ENCODE measurements around the gene PATE4. TPM values are rescaled to one million over a fixed set of nuclear protein-coding genes. Genes with fewer than 3 reads are reported as not detected.

PATE4 gene, protein sequence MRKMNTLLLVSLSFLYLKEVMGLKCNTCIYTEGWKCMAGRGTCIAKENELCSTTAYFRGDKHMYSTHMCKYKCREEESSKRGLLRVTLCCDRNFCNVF
- under 0.01 TPM in 1 of 2 replicates, not detected in the other for total RNA-seq

DNA sequence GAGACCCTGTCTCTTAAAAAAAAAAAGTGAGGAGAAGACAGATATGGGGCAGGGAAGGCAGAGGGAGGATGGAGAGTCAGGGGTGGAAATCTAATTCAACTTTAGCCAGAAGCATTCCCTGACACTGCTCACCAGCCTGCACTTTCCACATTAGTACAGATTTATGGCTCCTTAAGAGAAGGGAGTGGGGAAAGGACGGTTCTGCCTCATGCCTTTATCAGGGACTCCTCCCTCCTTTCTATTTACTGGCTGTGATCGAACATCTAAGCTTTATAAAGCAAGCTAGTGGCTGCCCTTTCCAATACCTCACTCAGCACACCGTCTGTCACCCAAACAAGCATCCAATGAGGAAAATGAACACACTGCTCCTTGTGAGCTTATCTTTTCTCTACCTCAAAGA, at the start of gene PATE4:
TSS of gene PATE4 (plus strand) at position 301 of the 400 bp plus-strand sequence. CDS start at position 345, 44 bp downstream.

DNA sequence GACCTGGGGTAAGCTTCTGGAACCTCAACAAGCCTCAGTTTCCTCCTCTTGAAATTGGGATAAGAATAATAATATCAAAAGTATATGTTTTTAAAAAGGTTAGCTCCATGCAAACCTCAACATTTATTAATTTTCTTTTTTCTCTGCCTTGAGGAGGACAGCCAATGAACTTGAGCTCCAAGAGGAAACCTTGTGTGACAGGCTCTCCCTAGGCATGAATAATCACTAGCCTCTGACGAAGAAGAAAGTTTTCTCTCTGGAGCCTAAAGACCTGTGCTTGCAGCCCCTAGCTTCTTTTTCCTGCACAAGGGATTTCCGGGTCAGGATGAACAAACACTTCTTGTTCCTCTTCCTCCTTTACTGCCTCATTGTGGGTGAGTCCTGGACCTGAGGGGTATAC, 45.3 kb upstream of the PATE4 start, which contains the start of gene PATE3:
TSS of gene PATE3 (plus strand) at position 301 of the 400 bp plus-strand sequence. CDS start at position 326, 25 bp downstream.

DNA sequence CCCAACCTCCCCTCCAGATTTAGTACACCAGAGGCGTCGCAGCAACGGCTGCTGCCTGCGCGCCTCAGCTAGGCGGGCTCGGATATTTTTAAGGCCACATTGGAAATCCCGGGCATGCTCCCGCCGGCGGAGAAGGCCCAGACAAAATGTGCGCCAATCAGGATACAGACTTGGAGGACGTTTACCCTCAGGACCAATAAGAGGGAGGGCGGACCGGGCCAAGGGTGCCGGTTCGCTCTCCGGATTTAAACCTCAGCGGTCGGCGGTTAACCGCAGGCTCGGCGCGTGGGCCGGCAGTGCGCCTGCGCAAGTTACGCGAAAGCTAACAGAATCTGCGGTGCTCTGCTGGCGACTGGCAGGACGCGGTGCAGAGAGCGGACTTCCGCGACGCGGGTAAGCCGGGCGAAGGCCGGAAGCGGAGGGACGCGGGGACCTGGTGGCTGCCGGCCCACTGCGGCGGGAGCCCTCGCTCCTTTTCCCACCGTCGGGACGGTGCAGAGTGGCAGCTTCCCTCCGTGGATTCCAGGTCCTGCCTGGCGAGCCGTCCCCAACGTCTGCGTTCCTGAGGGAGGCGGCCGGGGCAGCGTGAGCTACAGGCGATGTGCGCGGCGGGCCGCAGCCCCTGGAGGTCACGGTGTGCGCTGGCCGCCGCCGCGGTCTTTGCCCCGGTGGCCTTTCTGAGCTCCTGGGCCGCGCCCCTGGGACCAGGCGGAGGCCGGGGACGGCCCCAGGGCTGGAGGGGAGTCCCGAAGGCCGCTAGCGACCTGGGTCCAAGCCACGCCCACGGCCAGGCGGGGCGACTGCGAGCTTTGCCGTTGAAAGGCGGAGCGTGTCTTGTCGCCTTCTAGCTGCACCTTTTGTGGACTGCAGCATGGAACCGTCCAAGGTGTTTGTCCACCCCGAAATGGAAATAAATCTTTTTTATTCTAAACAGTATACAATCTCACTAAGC, 54.5 kb downstream of the PATE4 start, which contains the start of gene HYLS1:
TSS of gene HYLS1 (plus strand) at position 296 of the 952 bp plus-strand sequence. CDS start 11,701 bp downstream, outside the sequence.

Other genes with a start within 250 kb of the PATE4 start
- gene STT3A, start 240.5 kb upstream of the PATE4 start, total RNA-seq = 117 and 253 TPM in 2 replicates
- 28.2 and 31.2 TPM in 2 replicates for gene CHEK1, start 208.2 kb upstream of the PATE4 start, total RNA-seq
- not detected in 2 replicates for gene ACRV1, start 152.5 kb upstream of the PATE4 start, total RNA-seq
- gene PATE1, start 87.0 kb upstream of the PATE4 start, total RNA-seq = not detected in 2 replicates
- 0.16 TPM in 1 of 2 replicates, not detected in the other for gene PATE2, start 54.5 kb upstream of the PATE4 start, total RNA-seq
- gene PATE3, start 45.2 kb upstream of the PATE4 start, total RNA-seq = not detected in 2 replicates
- gene HYLS1, start 54.4 kb downstream of the PATE4 start, total RNA-seq = 6.8 and 7.7 TPM in 2 replicates
- 8.3 and 11.3 TPM in 2 replicates for gene PUS3, start 69.9 kb downstream of the PATE4 start, total RNA-seq
- gene DDX25, start 71.2 kb downstream of the PATE4 start, total RNA-seq = under 0.01 and 0.13 TPM in 2 replicates
- not detected in 2 replicates for gene VSIG10L2, start 112.7 kb downstream of the PATE4 start, total RNA-seq
- gene CDON, start 229.6 kb downstream of the PATE4 start, total RNA-seq = 0.81 and 7.0 TPM in 2 replicates

Measured in bladder microvascular endothelial cell (primary cell).